Measurements from ENCODE around the gene STYK1.
"Not testable (repeated sequence)": the region's sequence is repeated elsewhere in the genome, so short reads cannot be mapped to it uniquely, and the experiment has no call there.

Gene STYK1

GRCh38 chr12:10574307-10574706 lies 99.5 kb downstream of the STYK1 start:
- Histone ChIP-seq H3K4me3 (ENCODE audit: low read length) (no peak overlapping the region), H3K4me1 (ENCODE audit: control insufficient read depth, insufficient read depth, low read length) (no peaks in the 10 kb centered on the region), H3K36me3 (ENCODE audit: control insufficient read depth, insufficient read depth, low read length) (no peaks in the 10 kb centered on the region), H3K27me3 (ENCODE audit: control insufficient read depth, insufficient read depth, low read length) (no peaks in the 10 kb centered on the region), H3K9ac (ENCODE audit: low read length) (no peak overlapping the region), H3K27ac (ENCODE audit: low read depth, low read length) (no peak overlapping the region)

GRCh38 chr12:10572021-10572490 lies 101.8 kb downstream of the STYK1 start:
- not testable (repeated sequence) for H3K9ac ChIP-seq (ENCODE audit: low read length); H3K4me1 ChIP-seq (ENCODE audit: control insufficient read depth, insufficient read depth, low read length); H3K4me3 ChIP-seq (ENCODE audit: low read length); H3K27me3 ChIP-seq (ENCODE audit: control insufficient read depth, insufficient read depth, low read length); H3K36me3 ChIP-seq (ENCODE audit: control insufficient read depth, insufficient read depth, low read length); H3K27ac ChIP-seq (ENCODE audit: low read depth, low read length)

- H3K4me1 ChIP-seq (ENCODE audit: control insufficient read depth, insufficient read depth, low read length): no peaks in the 10 kb centered on the region
- H3K4me3 ChIP-seq (ENCODE audit: low read length): no peak overlapping the region
- no peak overlapping the region for H3K27ac ChIP-seq (ENCODE audit: low read depth, low read length)
- H3K36me3 ChIP-seq (ENCODE audit: control insufficient read depth, insufficient read depth, low read length): no peaks in the 10 kb centered on the region
- H3K9ac ChIP-seq (ENCODE audit: low read length): no peak overlapping the region
- H3K27me3 ChIP-seq (ENCODE audit: control insufficient read depth, insufficient read depth, low read length): no peaks in the 10 kb centered on the region
Observed at GRCh38 chr12:10571141-10571540, 102.7 kb downstream of the STYK1 start.

Data from rectal smooth muscle tissue (tissue), 1 donor.